Right lobe of liver (tissue), 4 donors: ENCODE measurements around the gene ABHD8.

ENCODE experiments used
- POLR2A ChIP-seq: fragments of 450-650 bp; IDR thresholded peaks from one replicate; pipeline ENCODE4 v1.6.1; 2017; ENCODE audit warnings: antibody characterized with exemption, mild to moderate bottlenecking
- TF ChIP-seq, protein P1 (sequence below), 4 donors: fragments of 200-600 bp in 3 of 4; fragments of 450-650 bp in 1 of 4; IDR thresholded peaks; one replicate each; pipeline versions ENCODE4 v1.5.1 to v1.8.0; 2016 to 2022; ENCODE audit warnings: antibody characterized with exemption in 4 of 4, mild to moderate bottlenecking in 2 of 4
- donor health status: DM: no; HTN: no; CAD: no.
- donor health status: DM: no; HTN: no; CAD: no.
- donor health status: DM: no; HTN: yes; CAD: no.

DNA sequence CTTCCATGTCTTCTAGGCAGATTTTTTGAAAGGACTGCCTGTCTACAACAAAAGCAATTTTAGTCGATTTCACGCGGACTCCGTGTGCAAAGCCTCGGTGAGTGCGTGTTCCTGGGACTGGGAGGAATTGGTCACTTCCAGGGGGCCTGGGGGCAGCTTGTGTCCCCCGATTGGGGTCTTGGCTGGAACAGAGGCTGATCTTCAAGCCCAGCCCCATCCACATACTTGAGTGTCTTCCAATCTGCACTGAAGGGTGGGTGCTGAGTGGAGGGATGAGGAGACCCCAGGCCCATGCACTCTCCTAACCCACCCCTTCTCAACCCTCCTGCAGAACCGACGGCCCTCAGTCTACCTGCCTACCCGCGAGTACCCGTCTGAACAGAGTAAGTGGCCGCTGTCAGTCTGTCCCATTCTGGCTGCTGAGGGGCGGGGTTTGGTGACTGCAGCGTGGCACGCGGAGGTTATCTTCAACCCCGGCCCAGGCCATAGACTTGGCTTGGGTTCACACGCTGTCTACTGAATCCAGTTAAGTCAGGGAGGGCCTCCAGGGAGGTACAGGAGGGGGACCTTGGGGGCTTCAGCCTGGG, 10.9 kb upstream of the ABHD8 start:
- TF ChIP-seq, protein P1, sequence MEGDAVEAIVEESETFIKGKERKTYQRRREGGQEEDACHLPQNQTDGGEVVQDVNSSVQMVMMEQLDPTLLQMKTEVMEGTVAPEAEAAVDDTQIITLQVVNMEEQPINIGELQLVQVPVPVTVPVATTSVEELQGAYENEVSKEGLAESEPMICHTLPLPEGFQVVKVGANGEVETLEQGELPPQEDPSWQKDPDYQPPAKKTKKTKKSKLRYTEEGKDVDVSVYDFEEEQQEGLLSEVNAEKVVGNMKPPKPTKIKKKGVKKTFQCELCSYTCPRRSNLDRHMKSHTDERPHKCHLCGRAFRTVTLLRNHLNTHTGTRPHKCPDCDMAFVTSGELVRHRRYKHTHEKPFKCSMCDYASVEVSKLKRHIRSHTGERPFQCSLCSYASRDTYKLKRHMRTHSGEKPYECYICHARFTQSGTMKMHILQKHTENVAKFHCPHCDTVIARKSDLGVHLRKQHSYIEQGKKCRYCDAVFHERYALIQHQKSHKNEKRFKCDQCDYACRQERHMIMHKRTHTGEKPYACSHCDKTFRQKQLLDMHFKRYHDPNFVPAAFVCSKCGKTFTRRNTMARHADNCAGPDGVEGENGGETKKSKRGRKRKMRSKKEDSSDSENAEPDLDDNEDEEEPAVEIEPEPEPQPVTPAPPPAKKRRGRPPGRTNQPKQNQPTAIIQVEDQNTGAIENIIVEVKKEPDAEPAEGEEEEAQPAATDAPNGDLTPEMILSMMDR (IDR thresholded peaks at IDR 0.05): no peak
- TF ChIP-seq POLR2A: no peak
